ENCODE results near the gene SLC26A1. TPM values are rescaled to one million over a fixed set of nuclear protein-coding genes. Genes with fewer than 3 reads are reported as not detected.

The SLC26A1 gene
- total RNA-seq, 3 donors from 2014 or later: 0.33 to 0.48 (median 0.44) TPM

DNA sequence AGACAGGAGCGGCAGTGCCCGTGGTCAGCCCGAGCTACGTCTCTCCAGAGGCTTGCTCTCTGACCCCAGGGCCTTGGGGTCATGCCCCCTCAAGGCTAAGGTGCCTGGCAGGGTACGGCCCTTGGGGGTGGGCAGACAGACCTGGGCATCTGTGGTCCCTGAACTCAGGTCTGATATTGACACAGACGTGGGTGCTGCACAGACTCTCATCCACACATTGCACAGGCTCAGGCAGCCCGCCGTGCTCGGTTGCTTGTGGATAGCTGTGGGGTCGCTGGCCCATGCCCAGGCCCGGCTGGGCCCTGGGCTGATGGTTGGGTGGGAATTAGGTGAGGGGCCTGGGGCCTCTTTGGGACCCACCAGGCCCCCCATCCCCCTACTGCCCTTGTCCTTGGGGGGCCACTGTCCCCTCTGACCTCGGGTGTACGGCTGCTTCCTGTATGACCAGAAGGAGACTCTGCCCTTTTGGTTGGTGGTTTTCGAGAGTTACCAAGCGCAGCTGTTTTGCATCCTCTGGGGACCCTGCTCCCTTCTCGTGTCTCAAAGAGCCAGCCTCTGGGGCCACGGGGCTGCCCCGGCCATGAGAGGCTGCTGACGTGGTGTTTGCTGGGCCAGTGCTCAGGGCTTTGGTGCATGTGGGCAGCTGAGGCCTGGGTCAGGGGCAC lies 28.3 kb upstream of the SLC26A1 start:
- DNase-seq (ENCODE audit: low spot score in 2 of 2): no peak
- TF ChIP-seq, protein P1, sequence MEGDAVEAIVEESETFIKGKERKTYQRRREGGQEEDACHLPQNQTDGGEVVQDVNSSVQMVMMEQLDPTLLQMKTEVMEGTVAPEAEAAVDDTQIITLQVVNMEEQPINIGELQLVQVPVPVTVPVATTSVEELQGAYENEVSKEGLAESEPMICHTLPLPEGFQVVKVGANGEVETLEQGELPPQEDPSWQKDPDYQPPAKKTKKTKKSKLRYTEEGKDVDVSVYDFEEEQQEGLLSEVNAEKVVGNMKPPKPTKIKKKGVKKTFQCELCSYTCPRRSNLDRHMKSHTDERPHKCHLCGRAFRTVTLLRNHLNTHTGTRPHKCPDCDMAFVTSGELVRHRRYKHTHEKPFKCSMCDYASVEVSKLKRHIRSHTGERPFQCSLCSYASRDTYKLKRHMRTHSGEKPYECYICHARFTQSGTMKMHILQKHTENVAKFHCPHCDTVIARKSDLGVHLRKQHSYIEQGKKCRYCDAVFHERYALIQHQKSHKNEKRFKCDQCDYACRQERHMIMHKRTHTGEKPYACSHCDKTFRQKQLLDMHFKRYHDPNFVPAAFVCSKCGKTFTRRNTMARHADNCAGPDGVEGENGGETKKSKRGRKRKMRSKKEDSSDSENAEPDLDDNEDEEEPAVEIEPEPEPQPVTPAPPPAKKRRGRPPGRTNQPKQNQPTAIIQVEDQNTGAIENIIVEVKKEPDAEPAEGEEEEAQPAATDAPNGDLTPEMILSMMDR (IDR thresholded peaks at IDR 0.05): no peak
- TF ChIP-seq POLR2AphosphoS5 (IDR thresholded peaks at IDR 0.05) (no peak), POLR2A (IDR thresholded peaks at IDR 0.05) (no peak)
- no peaks in the 10 kb centered on the region for H3K9me3 ChIP-seq
- no peak overlapping the region for H3K27ac ChIP-seq
- H3K4me1 ChIP-seq: no peaks in the 10 kb centered on the region
- H3K4me3 ChIP-seq: no peak overlapping the region
- H3K27me3 ChIP-seq: no peaks in the 10 kb centered on the region
- intact Hi-C loops (cut with DNase I; ENCODE audit: low total_unique reads): no loop called here
- H3K36me3 ChIP-seq: no peaks in the 10 kb centered on the region

DNA sequence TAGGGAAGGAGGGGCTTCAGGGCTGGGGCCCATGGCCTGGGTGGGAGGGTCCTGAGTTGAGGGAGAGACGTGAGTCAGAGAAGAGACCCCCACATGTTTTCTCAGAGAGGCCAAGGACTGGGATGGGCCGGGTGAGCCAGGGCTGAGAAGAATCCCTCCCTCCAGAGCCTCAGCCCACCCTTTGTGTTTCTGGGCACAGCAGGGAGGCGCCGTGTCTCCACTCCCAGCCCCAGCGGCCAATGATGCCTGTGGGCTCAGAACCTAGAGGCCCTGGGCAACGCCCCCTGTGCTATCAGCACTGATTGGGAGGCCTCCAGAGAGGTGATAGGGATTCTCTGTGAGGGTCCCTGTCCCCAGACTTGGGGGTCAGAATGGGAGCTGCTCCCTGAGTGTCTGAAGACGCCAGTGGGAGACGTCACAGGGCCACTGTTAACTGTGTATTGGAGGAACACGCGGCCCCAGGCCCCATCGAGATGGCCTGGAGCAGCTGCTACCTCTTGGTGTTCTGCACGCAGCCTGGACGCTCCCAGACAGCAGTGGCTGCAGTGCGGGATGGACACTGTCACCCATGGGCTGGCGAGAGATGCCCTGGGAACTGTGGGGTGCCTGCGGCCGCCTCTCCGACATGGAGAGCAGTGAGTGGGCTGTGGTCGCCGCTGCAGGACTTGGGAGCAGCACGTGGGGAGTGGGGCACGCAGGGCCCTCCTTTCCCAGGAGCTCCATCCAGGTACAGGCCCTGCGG lies 26.7 kb upstream of the SLC26A1 start:
- no peak overlapping the region for H3K27ac ChIP-seq
- intact Hi-C loops (cut with DNase I; ENCODE audit: low total_unique reads): no loop called here
- H3K4me3 ChIP-seq: no peak overlapping the region
- H3K36me3 ChIP-seq: no peaks in the 10 kb centered on the region
- H3K9me3 ChIP-seq: no peaks in the 10 kb centered on the region
- H3K4me1 ChIP-seq: no peaks in the 10 kb centered on the region
- DNase-seq (ENCODE audit: low spot score in 2 of 2): no peak
- TF ChIP-seq POLR2AphosphoS5 (IDR thresholded peaks at IDR 0.05) (no peak), POLR2A (IDR thresholded peaks at IDR 0.05) (no peak)
- TF ChIP-seq, protein P1 (IDR thresholded peaks at IDR 0.05): no peak
- H3K27me3 ChIP-seq: no peaks in the 10 kb centered on the region

DNA sequence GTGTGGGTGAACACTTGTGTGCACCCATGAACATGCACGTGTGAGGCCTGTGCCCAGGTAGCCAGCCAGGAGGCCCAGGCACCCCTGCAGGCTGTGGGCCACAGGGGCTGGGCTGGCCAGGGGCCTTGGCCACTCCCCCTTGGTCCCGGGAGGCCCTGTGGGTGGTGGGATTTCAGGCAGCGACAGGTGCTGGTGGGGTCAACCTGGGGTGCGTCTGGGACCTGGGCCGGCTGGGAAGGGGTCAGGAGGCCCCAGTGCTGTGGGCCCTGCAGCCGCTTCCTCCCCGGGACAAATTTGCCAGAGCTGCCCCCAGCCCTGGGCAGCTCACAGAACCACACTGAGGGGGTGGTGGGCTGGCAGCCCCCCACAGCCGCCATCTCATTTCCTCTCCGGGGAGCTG lies 26.1 kb upstream of the SLC26A1 start:
- H3K27ac ChIP-seq: no peak overlapping the region
- intact Hi-C loops (cut with DNase I; ENCODE audit: low total_unique reads): no loop called here
- H3K4me3 ChIP-seq: no peak overlapping the region
- DNase-seq (ENCODE audit: low spot score in 2 of 2): no peak
- H3K4me1 ChIP-seq: no peaks in the 10 kb centered on the region
- no peak for TF ChIP-seq POLR2AphosphoS5 (IDR thresholded peaks at IDR 0.05)
- TF ChIP-seq, protein P1 (IDR thresholded peaks at IDR 0.05): no peak
- TF ChIP-seq POLR2A (IDR thresholded peaks at IDR 0.05): no peak
- no peaks in the 10 kb centered on the region for H3K27me3 ChIP-seq
- H3K36me3 ChIP-seq: no peaks in the 10 kb centered on the region
- H3K9me3 ChIP-seq: no peaks in the 10 kb centered on the region

DNA sequence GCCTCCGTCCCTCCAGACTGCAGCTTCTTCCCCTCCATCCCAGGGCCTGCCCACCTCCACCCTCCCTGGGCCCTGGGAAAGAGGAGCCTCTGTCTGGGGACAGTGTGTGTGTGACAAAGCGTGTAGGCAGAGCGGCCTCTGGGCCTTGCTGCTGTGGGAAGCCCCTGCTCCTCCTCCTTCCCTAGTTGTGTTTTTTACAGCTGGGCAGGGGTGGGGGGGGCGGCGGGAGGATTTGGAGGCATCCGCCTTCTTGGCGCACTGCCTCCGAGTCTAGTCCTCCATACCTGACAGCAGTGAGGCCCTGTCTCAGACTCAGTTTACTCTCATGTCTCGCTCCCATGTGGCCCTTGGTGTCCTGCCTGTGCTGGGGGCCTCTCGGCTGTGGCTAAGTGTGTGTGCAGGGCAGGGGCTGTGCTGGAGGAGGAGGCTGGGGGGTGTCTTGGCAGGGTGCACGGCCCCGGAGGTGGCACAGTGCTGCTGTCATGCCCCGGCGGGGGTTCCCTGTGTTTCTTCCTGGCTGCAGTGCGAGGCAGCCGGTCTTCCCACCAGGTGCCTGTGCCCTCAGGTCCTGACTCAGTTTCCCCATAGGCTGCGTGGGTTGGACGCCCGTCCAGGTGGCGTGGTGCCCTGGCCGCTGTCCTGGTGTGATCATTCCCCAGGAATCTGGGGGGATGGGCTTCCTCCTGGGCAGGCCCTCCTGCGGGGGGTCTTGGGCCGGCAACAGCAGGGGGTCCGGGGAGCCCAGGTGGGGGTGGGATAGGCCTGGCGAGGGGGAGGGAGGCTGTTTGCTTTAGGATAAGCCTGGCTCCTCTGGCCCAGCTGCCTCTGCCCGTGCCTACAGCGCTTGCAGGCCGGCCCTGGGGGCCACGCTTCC lies 25.2 kb upstream of the SLC26A1 start:
- no peaks in the 10 kb centered on the region for H3K4me1 ChIP-seq
- intact Hi-C loops (cut with DNase I; ENCODE audit: low total_unique reads): no loop called here
- no peak for TF ChIP-seq POLR2AphosphoS5 (IDR thresholded peaks at IDR 0.05)

DNA sequence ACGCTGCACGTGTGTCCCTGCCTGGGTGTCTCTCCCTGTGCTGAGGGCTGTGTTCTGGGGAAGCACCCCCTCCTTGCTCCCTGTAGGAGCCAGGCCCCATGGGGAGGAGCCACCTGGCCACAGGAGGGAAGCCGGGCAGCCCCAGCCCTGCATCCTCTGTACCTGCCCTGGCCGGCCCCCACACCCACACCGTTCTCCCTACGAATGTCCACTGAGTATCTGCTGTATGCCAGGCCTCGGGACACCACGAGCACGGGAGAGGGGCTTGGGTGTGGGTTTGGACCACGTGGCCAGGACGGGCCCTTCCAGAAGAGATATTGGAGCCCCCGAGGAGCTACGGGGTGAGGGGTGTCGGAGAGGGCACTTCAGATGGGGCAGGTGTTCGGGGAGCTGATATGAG lies 24.5 kb upstream of the SLC26A1 start:
- H3K36me3 ChIP-seq: no peaks in the 10 kb centered on the region
- no peaks in the 10 kb centered on the region for H3K9me3 ChIP-seq
- H3K4me3 ChIP-seq: no peak overlapping the region
- no peaks in the 10 kb centered on the region for H3K4me1 ChIP-seq
- TF ChIP-seq POLR2AphosphoS5 (IDR thresholded peaks at IDR 0.05) (no peak), POLR2A (IDR thresholded peaks at IDR 0.05) (no peak)
- TF ChIP-seq, protein P1 (IDR thresholded peaks at IDR 0.05): no peak
- intact Hi-C loops (cut with DNase I; ENCODE audit: low total_unique reads): no loop called here
- no peak for DNase-seq (ENCODE audit: low spot score in 2 of 2)
- no peaks in the 10 kb centered on the region for H3K27me3 ChIP-seq
- no peak overlapping the region for H3K27ac ChIP-seq

More for the DNA sequence above, 25.2 kb upstream of the SLC26A1 start:
- H3K27me3 ChIP-seq: no peaks in the 10 kb centered on the region
- no peak overlapping the region for H3K27ac ChIP-seq
- no peaks in the 10 kb centered on the region for H3K9me3 ChIP-seq
- H3K36me3 ChIP-seq: no peaks in the 10 kb centered on the region
- H3K4me3 ChIP-seq: no peak overlapping the region
- DNase-seq (ENCODE audit: low spot score in 2 of 2): no peak
